HG03558 (cell line): Measurements from ENCODE around the gene DEFB115.
"Not testable (repeated sequence)": the region's sequence is repeated elsewhere in the genome, so short reads cannot be mapped to it uniquely, and the experiment has no call there.

Source experiments
- ATAC-seq: cut with Tn5 transposase; IDR thresholded peaks from one replicate; pipeline ENCODE4 v1.9.1; 2021; ENCODE audit warnings: moderate number of reproducible peaks; ENCODE audit not compliant: unreplicated experiment; ENCODE audit errors: extremely low read depth

The DEFB115 gene, protein sequence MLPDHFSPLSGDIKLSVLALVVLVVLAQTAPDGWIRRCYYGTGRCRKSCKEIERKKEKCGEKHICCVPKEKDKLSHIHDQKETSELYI

DNA sequence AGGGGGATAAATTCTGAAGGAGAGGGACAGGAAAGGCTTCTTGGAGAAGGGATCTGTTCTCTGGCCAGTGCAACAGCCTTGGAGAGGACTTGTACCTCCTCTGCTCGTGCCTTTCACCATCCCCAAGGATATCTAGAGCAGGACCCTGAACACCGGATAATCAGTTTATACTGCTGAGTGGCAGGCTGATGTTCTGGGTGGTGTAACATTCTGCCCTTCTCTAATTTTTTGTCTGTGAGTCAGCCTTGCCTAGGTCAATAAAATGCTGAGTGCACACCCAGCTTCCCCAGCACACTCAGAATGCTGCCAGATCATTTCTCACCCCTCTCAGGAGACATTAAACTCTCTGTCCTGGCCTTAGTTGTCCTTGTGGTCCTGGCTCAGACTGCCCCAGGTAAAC is at the start of gene DEFB115:
Gene DEFB115 (plus strand): TSS at position 301 of the 400 bp plus-strand sequence. CDS start 0 bp downstream, at position 301.
- no peak for ATAC-seq

DNA sequence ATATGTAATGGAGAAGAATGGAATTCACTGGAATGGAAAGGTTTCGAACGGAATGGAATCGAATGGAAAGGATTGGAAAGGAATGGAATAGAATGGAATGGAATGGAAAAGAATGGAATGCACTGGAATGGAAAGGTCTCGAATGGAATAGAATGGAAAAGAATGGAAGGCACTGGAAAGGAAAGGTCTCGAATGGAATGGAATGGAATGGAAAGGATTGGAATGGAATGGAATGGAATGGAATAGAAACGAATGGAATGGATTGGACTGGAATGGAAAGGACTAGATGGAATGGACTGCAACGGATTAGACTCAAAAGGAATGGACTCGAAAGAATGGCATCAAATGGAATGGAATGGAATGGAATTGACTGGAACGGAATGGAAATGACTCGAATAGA is 20.5 kb upstream of the DEFB115 start:
- ATAC-seq = no peak

DNA sequence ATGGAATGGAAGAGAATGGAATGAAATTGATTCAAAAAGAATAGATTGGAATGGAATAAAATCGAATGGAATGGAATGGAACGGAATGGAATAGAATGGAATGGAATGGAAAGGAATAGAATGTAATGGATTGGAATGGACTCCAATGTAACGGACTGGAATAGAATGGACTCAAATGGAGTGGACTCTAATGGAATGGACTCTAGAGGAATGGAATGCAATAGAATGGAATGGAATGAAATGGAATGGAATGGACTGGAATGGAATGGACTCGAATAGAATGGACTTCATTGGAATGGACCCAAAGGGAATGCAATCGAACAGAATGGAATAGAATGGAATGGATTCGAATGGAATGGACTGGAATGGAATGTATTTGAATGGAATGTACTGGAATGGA is 19.7 kb upstream of the DEFB115 start:
- ATAC-seq = no peak

DNA sequence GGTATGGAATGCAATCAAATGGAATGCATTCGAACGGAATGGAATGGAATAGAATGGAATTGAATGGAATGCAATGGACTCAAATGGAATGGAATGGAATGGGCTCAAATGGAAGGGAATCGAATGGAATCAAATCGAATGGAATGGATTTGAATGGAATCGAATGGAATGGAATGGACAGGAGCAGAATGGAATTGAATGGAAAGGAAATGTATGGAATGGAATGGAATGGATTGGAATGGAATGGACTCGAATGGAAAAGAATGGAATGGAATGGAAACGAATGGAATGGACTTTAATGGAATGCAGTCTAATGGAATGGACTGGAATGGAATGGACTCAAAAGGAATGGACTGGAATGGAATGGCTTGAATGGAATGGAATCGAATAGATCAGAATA is 18.3 kb upstream of the DEFB115 start:
- no peak for ATAC-seq

DNA sequence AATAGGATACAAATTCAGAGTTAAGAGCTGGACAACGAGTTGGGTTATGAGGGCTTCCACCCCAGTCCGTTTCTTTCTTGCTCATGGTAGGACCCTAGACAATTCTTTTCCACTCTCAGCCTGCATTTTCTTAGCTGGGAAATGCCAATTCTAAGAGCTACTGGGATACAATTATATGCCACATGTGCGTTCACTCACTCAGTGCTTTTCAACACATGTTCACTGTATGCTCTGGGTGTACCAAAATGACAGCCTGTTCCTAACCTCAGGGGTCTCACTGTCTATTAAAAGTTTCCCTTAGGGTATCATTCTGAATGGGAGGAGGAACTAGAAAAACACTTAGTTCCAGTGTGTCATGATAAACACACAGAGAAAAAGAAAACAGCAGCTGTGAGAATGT is 505 bp upstream of the DEFB115 start:
- ATAC-seq = no peak

DNA sequence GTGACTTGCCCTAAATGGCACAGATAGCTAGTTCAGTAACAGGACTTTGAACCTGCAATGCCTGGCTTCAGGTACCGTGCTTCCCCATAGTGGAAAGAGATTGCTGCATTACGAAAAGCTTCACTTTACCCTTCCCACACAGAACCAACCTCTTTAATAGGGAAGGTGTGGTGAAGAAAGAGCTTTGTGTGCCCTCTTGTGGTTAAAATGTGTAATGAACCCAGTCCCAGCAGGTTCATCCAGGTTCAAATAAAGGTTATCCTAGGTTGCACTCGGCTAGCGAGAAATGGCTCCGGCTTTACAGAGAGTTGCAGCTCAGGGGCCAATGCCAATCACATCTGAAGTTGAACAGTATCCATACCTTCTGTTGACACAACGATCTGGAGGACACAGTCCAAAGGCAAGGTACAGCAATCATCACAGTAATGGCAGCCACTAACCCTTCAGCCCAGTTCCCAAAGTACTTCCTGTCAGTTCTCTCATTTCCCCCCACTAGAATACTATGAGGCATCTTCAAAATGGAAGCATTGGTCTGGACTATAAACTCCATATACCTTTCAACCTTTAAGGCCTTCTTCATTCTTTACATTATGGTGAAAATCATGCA is 3.0 kb downstream of the DEFB115 start:
- ATAC-seq = no peak

DNA sequence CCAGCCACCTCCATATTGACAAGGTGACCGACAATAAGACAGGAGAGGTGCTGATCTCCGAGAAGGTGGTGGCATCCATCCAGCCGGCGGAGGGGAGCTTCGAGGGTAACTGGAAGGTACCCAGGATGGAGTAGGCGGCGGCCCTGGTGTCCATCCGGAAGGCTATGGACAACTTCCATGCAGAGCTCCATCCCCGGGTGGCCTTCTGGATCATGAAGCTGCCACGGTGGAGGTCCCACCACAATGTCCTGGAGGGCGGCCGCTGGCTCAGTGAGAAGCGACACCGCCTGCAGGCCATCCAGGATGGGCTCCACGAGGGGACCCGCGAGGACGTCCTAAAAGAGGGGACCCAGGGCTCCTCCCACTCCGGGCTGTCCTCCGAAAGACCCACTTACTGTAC is 17.0 kb downstream of the DEFB115 start:
- no peak for ATAC-seq

DNA sequence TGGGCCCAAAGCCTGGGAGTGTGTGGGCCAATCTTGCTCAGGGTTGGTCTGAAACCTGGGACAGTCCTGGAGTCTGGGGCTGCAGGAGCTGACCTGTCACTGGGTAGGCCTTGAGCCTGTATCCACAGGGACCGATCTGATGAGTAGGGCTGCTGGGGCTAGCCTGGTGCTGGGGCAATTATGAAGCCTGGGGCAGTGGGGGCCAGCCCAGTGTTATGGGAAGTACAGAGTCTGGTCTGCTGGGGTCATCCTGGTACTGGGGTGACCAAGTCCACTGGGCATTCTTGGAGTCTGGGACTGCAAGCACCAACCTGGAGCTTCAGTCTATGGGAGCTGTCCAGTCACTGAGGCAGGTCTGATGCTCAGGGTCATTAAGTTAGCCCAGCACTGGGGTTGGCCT is 20.7 kb downstream of the DEFB115 start:
- no peak for ATAC-seq

DNA sequence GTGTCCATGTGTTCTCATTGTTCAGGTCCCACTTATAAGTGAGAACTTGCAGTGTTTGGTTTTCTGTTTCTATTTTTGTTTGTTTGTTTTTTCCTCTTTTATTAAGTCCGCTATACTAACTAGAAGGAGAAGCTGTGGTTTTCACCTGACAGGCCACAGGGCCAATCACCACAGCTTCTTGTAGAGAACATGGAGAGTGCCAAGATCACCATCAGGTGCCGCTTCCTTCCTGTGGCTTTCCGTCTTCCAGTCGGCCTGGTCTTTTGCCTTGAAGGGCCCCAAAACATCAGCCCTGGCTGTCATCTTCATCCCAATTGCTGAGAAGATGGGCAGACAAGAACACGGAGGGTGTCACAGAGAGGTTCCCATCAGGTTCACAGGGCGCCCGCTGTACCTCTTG is 27.5 kb downstream of the DEFB115 start:
- not testable (repeated sequence) for ATAC-seq

DNA sequence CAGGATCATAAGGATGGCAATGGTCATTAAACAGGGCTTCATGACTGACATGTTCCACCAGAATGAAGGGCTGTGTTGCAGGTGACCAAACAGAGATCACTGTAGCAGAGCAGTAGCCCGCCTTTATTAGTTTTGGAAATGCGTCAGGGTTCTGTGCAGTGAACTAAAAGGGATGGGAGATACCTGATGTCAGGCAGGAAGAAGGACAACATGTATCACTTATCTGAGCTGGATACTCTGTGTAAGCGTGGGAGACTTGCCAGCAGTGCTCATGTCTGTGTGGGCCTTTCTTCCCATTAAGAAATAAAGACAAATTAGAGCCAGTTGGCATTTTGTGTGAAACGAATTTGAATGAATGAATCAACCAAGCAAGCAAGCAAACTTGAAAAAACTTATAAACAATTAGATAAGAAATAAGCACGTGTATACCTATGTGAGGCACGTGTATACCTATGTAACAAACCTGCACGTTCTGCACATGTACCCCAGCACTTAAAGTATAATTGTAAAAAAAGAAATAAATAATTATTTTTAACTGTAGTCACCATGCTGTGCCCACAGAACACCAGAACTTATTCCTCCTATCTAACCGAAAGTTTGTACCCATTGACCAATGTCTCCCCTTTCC is 51.2 kb downstream of the DEFB115 start, which contains the start of gene DEFB116:
Gene DEFB116 (minus strand): TSS at position 51 of the 628 bp plus-strand sequence. CDS start 0 bp downstream, at position 51.
- ATAC-seq = no peak
